Fibroblast of lung (primary cell): ENCODE measurements around the gene P2RY13.

ENCODE experiments used
- CTCF ChIP-seq, 2 donors: IDR thresholded peaks in 1 of 2; conservative IDR thresholded peaks in 1 of 2; 1 replicate in 1 of 2; 2 replicates in 1 of 2; pipeline ENCODE4 v1.5.1; 2011 to 2012; ENCODE audit warnings: low read length in 2 of 2, control low read depth in 1 of 2, inconsistent platforms in 1 of 2, low read depth in 1 of 2, mild to moderate bottlenecking in 1 of 2
- EZH2 ChIP-seq: IDR thresholded peaks from 2 replicates; pipeline ENCODE4 v1.5.1; 2012; ENCODE audit warnings: low read length, control low read depth, mild to moderate bottlenecking; ENCODE audit errors: missing control alignments

GRCh38 chr3:151293127-151293526 lies 36.2 kb downstream of the P2RY13 start:
- TF ChIP-seq CTCF (conservative IDR thresholded peaks at IDR 0.05 in 1 of 2, IDR thresholded peaks at IDR 0.05 in 1 of 2; ENCODE audit: low read depth in 1 of 2, low read length in 2 of 2) (no peak), EZH2 (no peak)
